ENCODE measurements around the gene SUSD5. TPM values are rescaled to one million over a fixed set of nuclear protein-coding genes. Genes with fewer than 3 reads are reported as not detected.

SUSD5 gene
- total and polyA plus RNA-seq, 2 of the 13 experiments (the other 11 are each of a cell fraction or from before 2014, with no cell fraction given), result not detected

GRCh38 chr3:33159234-33159633 is 59.4 kb downstream of the SUSD5 start:
- CTCF ChIA-PET (ENCODE audit: low intra/inter-chr PET ratio, low total read pairs), result no interaction called here
- BruUV-seq (replicated peaks), result no TSS peak
- H3K9me3 ChIP-seq (ENCODE audit: low read length), result no peaks in the 10 kb centered on the region

More at GRCh38 chr3:33159234-33159633, 59.4 kb downstream of the SUSD5 start:
- H3K4me1 ChIP-seq (ENCODE audit: insufficient read depth, low read length), result no peaks in the 10 kb centered on the region
- H4K20me1 ChIP-seq (ENCODE audit: insufficient read depth, low read length), result no peaks in the 10 kb centered on the region
- TF ChIP-seq NR3C1 (CRISPR knock-in tag; IDR thresholded peaks at IDR 0.05) (no peak), NFE2 (CRISPR knock-in tag; IDR thresholded peaks at IDR 0.05) (no peak), ZNF513 (CRISPR knock-in tag; conservative IDR thresholded peaks at IDR 0.05) (no peak), ESRRA (CRISPR knock-in tag; IDR thresholded peaks at IDR 0.05; ENCODE audit: low read depth) (no peak), HOXA5 (CRISPR knock-in tag; IDR thresholded peaks at IDR 0.05) (no peak), ARHGAP35 (CRISPR knock-in tag; IDR thresholded peaks at IDR 0.05; ENCODE audit: borderline replicate concordance) (no peak), ZNF609 (CRISPR knock-in tag; IDR thresholded peaks at IDR 0.05; ENCODE audit: borderline replicate concordance) (no peak), ZNF205 (CRISPR knock-in tag; IDR thresholded peaks at IDR 0.05) (no peak), MLX (CRISPR knock-in tag; IDR thresholded peaks at IDR 0.05) (no peak), ZNF556 (CRISPR knock-in tag; IDR thresholded peaks at IDR 0.05; ENCODE audit: borderline replicate concordance) (no peak), ZNF850 (CRISPR knock-in tag; conservative IDR thresholded peaks at IDR 0.05) (no peak), ZNF484 (CRISPR knock-in tag; IDR thresholded peaks at IDR 0.05; ENCODE audit: borderline replicate concordance, low read depth) (no peak), KAT8 (CRISPR knock-in tag; IDR thresholded peaks at IDR 0.05) (no peak), SYNCRIP (IDR thresholded peaks at IDR 0.05; ENCODE audit: insufficient read depth, low read depth, low read length) (no peak)
- H3K36me3 ChIP-seq (replicated peaks in 1 of 2; ENCODE audit: control insufficient read depth in 1 of 2, insufficient read depth in 2 of 2, low read length in 2 of 2), result no peaks in the 10 kb centered on the region
- H3K9ac ChIP-seq (ENCODE audit: insufficient read depth, low read depth, low read length), result no peak overlapping the region
- H3K79me2 ChIP-seq (ENCODE audit: insufficient read depth, low read length), result no peaks in the 10 kb centered on the region
- H3K27ac ChIP-seq (ENCODE audit: extremely low read length, insufficient read depth, low read length), result no peak overlapping the region
- FAIRE-seq, result no peak
- DNase-seq (ENCODE audit: low spot score), result no peak
- no peak overlapping the region for H2AFZ ChIP-seq (ENCODE audit: low read length)
- in situ Hi-C loops (cut with HindIII; ENCODE audit: extremely low pct_ligation_motif_present, low pct_unique_long_range_greater_than_20kb), result no loop called here
- ATAC-seq, result no peak
- H3K27me3 ChIP-seq (ENCODE audit: control insufficient read depth in 1 of 2, insufficient read depth in 2 of 2, low read length in 2 of 2), result peaks cover 0 to 14% of the 10 kb centered on the region in 2 experiments; a peak in 3 of 5 replicates
- POLR2A ChIA-PET, result no interaction called here
- no peak overlapping the region for H3K4me2 ChIP-seq (ENCODE audit: low read depth, low read length)
- no peak overlapping the region for H3K4me3 ChIP-seq (replicated peaks in 1 of 3; ENCODE audit: insufficient read depth in 1 of 3, low read depth in 2 of 3, low read length in 3 of 3)
- intact Hi-C loops (cut with micrococcal nuclease; ENCODE audit: unreplicated experiment), result no loop called here
- 41% methylated on average over 4 of the region's 4 CpGs for WGBS (ENCODE audit: low lambda C conversion rate)
